NB4 (cell line): ENCODE data around the gene AKR7A2.

Source experiments
- CTCF ChIP-seq: IDR thresholded peaks from one replicate; pipeline ENCODE4 v1.5.1; 2012; ENCODE audit warnings: low read depth, low read length
- MAX ChIP-seq: IDR thresholded peaks from 2 replicates; pipeline ENCODE4 v1.6.1; 2011; ENCODE audit warnings: low read depth, low read length
- MYC ChIP-seq: IDR thresholded peaks from 2 replicates; pipeline ENCODE4 v1.6.1; 2011; ENCODE audit warnings: low read depth, low read length
- POLR2A ChIP-seq: IDR thresholded peaks from 2 replicates; pipeline ENCODE4 v1.6.1; 2011; ENCODE audit warnings: mild to moderate bottlenecking; ENCODE audit not compliant: insufficient read length; ENCODE audit errors: extremely low read depth

GRCh38 chr1:19324665-19324990 is 12.7 kb upstream of the AKR7A2 start:
- TF ChIP-seq POLR2A (no peak), CTCF (no peak), MYC (no peak), MAX (no peak)
